Cardiac fibroblast (primary cell): Measurements from ENCODE around the gene MRE11.
A peak's percentile ranks its signal among the peaks of the same experiment; 100 is the strongest.

Experiments used
- DNase-seq, 2 donors: peaks; one replicate each; pipeline versions ENCODE4 v3.0.0 to v3.0.0-alpha.2; 2010; ENCODE audit warnings: low read depth in 2 of 2
- H3K4me3 ChIP-seq, 2 donors: replicated peaks in 1 of 2; 1 replicate in 1 of 2; 2 replicates in 1 of 2; pipeline ENCODE4 v1.5.1; 2011; ENCODE audit warnings: low read depth in 2 of 2, low read length in 2 of 2, mild to moderate bottlenecking in 2 of 2, moderate library complexity in 1 of 2
- CTCF ChIP-seq: IDR thresholded peaks from one replicate; pipeline ENCODE4 v1.5.1; 2011; ENCODE audit warnings: low read depth, mild to moderate bottlenecking, low read length, inconsistent platforms

MRE11 gene

DNA sequence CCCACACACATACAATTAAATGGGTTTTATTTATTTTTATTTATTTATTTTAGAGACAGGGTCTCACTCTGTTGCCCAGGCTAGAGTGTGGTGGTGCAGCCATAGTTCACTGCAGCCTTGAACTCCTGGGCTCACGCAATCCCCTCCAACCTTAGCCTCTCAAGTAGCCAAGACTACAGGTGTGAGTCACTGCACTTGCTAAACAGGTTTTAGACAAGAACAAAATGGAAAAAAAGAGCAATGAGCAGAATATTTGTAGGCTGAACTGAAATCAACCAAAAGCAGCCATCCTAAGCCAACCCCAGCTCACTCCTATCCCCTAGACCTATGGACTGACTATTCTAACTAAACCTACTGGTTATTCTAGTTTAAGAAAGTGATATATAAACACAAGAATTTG is 37.8 kb downstream of the MRE11 start:
- no peak for DNase-seq
- no peak overlapping the region for H3K4me3 ChIP-seq
- TF ChIP-seq CTCF = no peak

GRCh38 chr11:94454301-94454700 is 39.3 kb downstream of the MRE11 start:
- no peak for TF ChIP-seq CTCF

DNA sequence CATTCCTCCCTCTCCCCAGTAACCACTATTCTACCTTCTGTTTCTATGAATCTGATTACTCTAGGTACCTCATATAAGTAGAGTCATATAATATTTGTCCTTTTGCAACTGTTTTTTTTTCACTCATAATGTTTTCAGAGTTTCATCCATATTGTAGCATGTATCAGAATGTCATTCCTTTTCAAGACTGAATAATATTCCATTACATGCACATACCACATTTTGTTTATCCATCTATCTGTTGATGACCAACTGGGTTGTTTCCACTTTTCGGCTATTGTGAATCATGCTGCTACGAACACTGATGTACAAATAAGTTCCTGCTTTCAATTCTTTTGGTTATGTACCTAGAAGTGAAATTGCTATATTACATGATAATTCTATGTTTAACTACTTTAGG is 40.7 kb downstream of the MRE11 start:
- no peak for TF ChIP-seq CTCF
- no peak for DNase-seq
- no peak overlapping the region for H3K4me3 ChIP-seq

More at GRCh38 chr11:94454301-94454700, 39.3 kb downstream of the MRE11 start:
- no peak for DNase-seq
- H3K4me3 ChIP-seq = no peak overlapping the region

- no peak overlapping the region for H3K4me3 ChIP-seq
- DNase-seq = peak; percentile 27 to 62
- no peak for TF ChIP-seq CTCF
Observed at GRCh38 chr11:94450048-94450447, 43.6 kb downstream of the MRE11 start.

DNA sequence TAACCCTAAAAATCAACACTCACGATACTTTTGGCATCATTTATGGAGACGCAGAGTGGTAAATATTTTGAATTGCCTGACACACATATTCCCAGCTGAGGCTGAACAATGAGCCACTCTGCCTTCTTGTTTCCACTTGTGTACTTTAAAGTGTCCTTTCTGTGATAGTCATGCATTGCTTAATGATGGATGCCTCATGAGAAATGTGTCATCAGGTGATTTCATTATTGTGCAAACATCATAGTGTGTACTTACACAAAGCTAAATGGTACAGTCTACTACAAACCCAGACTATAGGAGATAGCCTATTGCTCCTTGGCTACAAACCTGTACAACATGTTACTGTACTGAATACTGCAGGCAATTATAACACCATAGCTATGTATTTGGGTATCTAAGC is 44.2 kb downstream of the MRE11 start:
- TF ChIP-seq CTCF = no peak

GRCh38 chr11:94449029-94449428 is 44.6 kb downstream of the MRE11 start:
- no peak overlapping the region for H3K4me3 ChIP-seq
- no peak for DNase-seq

More for the DNA sequence above, 44.2 kb downstream of the MRE11 start:
- DNase-seq = peak; percentile 60 to 97
- no peak overlapping the region for H3K4me3 ChIP-seq

More at GRCh38 chr11:94449029-94449428, 44.6 kb downstream of the MRE11 start:
- no peak for TF ChIP-seq CTCF
